ENCODE results near the gene INTS6L.

The INTS6L gene

GRCh38 chrX:135498236-135498635 is 22.2 kb upstream of the INTS6L start:
- TF ChIP-seq FOXP2 (optimal IDR thresholded peaks at IDR 0.05; ENCODE audit: borderline replicate concordance, extremely low read depth, extremely low read length, insufficient read depth), result no peak
- TF ChIP-seq TAF1 (IDR thresholded peaks at IDR 0.05; ENCODE audit: borderline replicate concordance, insufficient read depth, low read length), result no peak
- TF ChIP-seq SIN3A (IDR thresholded peaks at IDR 0.05; ENCODE audit: borderline replicate concordance, insufficient read depth, low read length), result no peak
- no peak for TF ChIP-seq POLR2AphosphoS5 (IDR thresholded peaks at IDR 0.05; ENCODE audit: low read depth, low read length)
- TF ChIP-seq, protein P1, sequence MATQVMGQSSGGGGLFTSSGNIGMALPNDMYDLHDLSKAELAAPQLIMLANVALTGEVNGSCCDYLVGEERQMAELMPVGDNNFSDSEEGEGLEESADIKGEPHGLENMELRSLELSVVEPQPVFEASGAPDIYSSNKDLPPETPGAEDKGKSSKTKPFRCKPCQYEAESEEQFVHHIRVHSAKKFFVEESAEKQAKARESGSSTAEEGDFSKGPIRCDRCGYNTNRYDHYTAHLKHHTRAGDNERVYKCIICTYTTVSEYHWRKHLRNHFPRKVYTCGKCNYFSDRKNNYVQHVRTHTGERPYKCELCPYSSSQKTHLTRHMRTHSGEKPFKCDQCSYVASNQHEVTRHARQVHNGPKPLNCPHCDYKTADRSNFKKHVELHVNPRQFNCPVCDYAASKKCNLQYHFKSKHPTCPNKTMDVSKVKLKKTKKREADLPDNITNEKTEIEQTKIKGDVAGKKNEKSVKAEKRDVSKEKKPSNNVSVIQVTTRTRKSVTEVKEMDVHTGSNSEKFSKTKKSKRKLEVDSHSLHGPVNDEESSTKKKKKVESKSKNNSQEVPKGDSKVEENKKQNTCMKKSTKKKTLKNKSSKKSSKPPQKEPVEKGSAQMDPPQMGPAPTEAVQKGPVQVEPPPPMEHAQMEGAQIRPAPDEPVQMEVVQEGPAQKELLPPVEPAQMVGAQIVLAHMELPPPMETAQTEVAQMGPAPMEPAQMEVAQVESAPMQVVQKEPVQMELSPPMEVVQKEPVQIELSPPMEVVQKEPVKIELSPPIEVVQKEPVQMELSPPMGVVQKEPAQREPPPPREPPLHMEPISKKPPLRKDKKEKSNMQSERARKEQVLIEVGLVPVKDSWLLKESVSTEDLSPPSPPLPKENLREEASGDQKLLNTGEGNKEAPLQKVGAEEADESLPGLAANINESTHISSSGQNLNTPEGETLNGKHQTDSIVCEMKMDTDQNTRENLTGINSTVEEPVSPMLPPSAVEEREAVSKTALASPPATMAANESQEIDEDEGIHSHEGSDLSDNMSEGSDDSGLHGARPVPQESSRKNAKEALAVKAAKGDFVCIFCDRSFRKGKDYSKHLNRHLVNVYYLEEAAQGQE (IDR thresholded peaks at IDR 0.05; ENCODE audit: insufficient read depth in 1 of 2, low read depth in 2 of 2, low read length in 2 of 2), result no peak

DNA sequence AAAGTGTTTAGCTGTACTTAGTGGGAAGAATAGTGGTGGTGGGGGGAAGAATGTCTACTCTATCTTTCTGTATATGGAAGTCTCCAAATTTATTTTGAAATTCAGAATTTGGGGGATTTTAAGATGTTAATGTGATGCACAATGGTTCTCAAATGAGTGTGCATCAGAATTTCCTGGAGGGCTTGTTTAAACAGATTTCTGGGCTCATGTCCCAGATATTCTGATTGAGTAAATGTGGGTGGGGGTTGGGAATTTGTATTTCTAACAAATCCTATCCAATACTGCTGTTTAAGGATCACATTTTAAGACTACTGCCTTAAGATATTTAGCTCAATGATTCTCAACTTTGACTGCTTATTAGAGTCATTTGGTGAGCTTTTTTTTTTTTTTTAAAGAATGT is 15.1 kb upstream of the INTS6L start:
- TF ChIP-seq, protein P1 (IDR thresholded peaks at IDR 0.05; ENCODE audit: insufficient read depth in 1 of 2, low read depth in 2 of 2, low read length in 2 of 2), result no peak
- TF ChIP-seq TAF1 (IDR thresholded peaks at IDR 0.05; ENCODE audit: borderline replicate concordance, insufficient read depth, low read length), result no peak
- TF ChIP-seq POLR2AphosphoS5 (IDR thresholded peaks at IDR 0.05; ENCODE audit: low read depth, low read length), result no peak
- no peak for TF ChIP-seq SIN3A (IDR thresholded peaks at IDR 0.05; ENCODE audit: borderline replicate concordance, insufficient read depth, low read length)
- TF ChIP-seq FOXP2 (optimal IDR thresholded peaks at IDR 0.05; ENCODE audit: borderline replicate concordance, extremely low read depth, extremely low read length, insufficient read depth), result no peak

- TF ChIP-seq SIN3A (IDR thresholded peaks at IDR 0.05; ENCODE audit: borderline replicate concordance, insufficient read depth, low read length) (no peak), TAF1 (IDR thresholded peaks at IDR 0.05; ENCODE audit: borderline replicate concordance, insufficient read depth, low read length) (no peak), POLR2AphosphoS5 (IDR thresholded peaks at IDR 0.05; ENCODE audit: low read depth, low read length) (no peak), FOXP2 (optimal IDR thresholded peaks at IDR 0.05; ENCODE audit: borderline replicate concordance, extremely low read depth, extremely low read length, insufficient read depth) (no peak)
- TF ChIP-seq, protein P1 (IDR thresholded peaks at IDR 0.05; ENCODE audit: insufficient read depth in 1 of 2, low read depth in 2 of 2, low read length in 2 of 2), result no peak
These were observed 10.6 kb upstream of the INTS6L start for GRCh38 chrX:135509885-135510284.

- TF ChIP-seq TAF1 (IDR thresholded peaks at IDR 0.05; ENCODE audit: borderline replicate concordance, insufficient read depth, low read length) (no peak), POLR2AphosphoS5 (IDR thresholded peaks at IDR 0.05; ENCODE audit: low read depth, low read length) (no peak), SIN3A (IDR thresholded peaks at IDR 0.05; ENCODE audit: borderline replicate concordance, insufficient read depth, low read length) (no peak), FOXP2 (optimal IDR thresholded peaks at IDR 0.05; ENCODE audit: borderline replicate concordance, extremely low read depth, extremely low read length, insufficient read depth) (no peak)
- TF ChIP-seq, protein P1 (IDR thresholded peaks at IDR 0.05; ENCODE audit: insufficient read depth in 1 of 2, low read depth in 2 of 2, low read length in 2 of 2), result no peak
These were observed 7.8 kb upstream of the INTS6L start for GRCh38 chrX:135512508-135513129.

All from PFSK-1 (cell line).